Immature natural killer cell (primary cell): ENCODE results near the gene SPATA20. TPM values are rescaled to one million over a fixed set of nuclear protein-coding genes. Genes with fewer than 3 reads are reported as not detected.
A peak's percentile ranks its signal among the peaks of the same experiment; 100 is the strongest.

Experiments used
- DNase-seq, 3 donors: peaks; one replicate each; pipeline ENCODE4 v3.0.0; 2022; ENCODE audit warnings: mixed read lengths in 1 of 3
- H3K27ac Mint-ChIP-seq, 6 donors: one replicate each; pipeline ENCODE4 v1.8.0; 2020; ENCODE audit warnings: mixed read lengths in 6 of 6, mild to moderate bottlenecking in 5 of 6, inconsistent platforms in 4 of 6, moderate library complexity in 3 of 6
- H3K27me3 Mint-ChIP-seq, 3 donors: one replicate each; pipeline ENCODE4 v1.8.0; 2020 to 2021; ENCODE audit warnings: low read depth in 3 of 3, mild to moderate bottlenecking in 3 of 3, mixed read lengths in 3 of 3, moderate library complexity in 3 of 3, inconsistent platforms in 1 of 3
- H3K36me3 Mint-ChIP-seq, 3 donors: one replicate each; pipeline ENCODE4 v1.8.0; 2020; ENCODE audit warnings: mixed read lengths in 3 of 3, inconsistent platforms in 2 of 3, mild to moderate bottlenecking in 2 of 3
- H3K4me1 Mint-ChIP-seq, 2 donors: one replicate each; pipeline ENCODE4 v1.8.0; 2020; ENCODE audit warnings: inconsistent platforms in 2 of 2, mild to moderate bottlenecking in 2 of 2, mixed read lengths in 2 of 2, moderate library complexity in 1 of 2
- H3K4me3 Mint-ChIP-seq, 5 donors: one replicate each; pipeline ENCODE4 v1.8.0; 2020; ENCODE audit warnings: mild to moderate bottlenecking in 5 of 5, mixed read lengths in 5 of 5, inconsistent platforms in 3 of 5, moderate library complexity in 3 of 5
- H3K9me3 Mint-ChIP-seq, 6 donors: one replicate each; pipeline ENCODE4 v1.8.0; 2020; ENCODE audit warnings: mild to moderate bottlenecking in 6 of 6, mixed read lengths in 6 of 6, inconsistent platforms in 4 of 6, moderate library complexity in 3 of 6
- polyA plus RNA-seq, 3 donors: library from polyadenylated mRNA; unstranded; fragments of 300-500 nt; fragmentation: Illumina TruSeq; gene quantifications; one replicate each; pipeline ENCODE4 v1.2.3, GENCODE V29; 2021

SPATA20 gene
- polyA plus RNA-seq, 3 donors from 2014 or later, result 9.8 to 23.0 (median 9.9) TPM

- H3K9me3 Mint-ChIP-seq, result no peaks in the 10 kb centered on the region
- no peak overlapping the region for H3K27ac Mint-ChIP-seq
- H3K4me1 Mint-ChIP-seq, result peaks cover 11 to 13% of the 10 kb centered on the region in 2 donors
- H3K27me3 Mint-ChIP-seq, result peaks cover 0 to 3% (median 2%) of the 10 kb centered on the region in 3 donors
- H3K36me3 Mint-ChIP-seq, result peaks cover 0 to 5% (median 5%) of the 10 kb centered on the region in 3 donors
- no peak for DNase-seq
- no peak overlapping the region for H3K4me3 Mint-ChIP-seq
These were observed 3.9 kb downstream of the SPATA20 start for GRCh38 chr17:50550661-50551432.

GRCh38 chr17:50551433-50551815, 4.5 kb downstream of the SPATA20 start:
- H3K4me1 Mint-ChIP-seq, result peaks cover 7 to 10% of the 10 kb centered on the region in 2 donors
- H3K27me3 Mint-ChIP-seq, result peaks cover 0 to 1% (median 0%) of the 10 kb centered on the region in 3 donors
- H3K27ac Mint-ChIP-seq, result no peak overlapping the region
- H3K4me3 Mint-ChIP-seq, result no peak overlapping the region
- H3K9me3 Mint-ChIP-seq, result no peaks in the 10 kb centered on the region
- DNase-seq, result no peak
- peaks cover 0 to 5% (median 5%) of the 10 kb centered on the region in 3 donors for H3K36me3 Mint-ChIP-seq

- H3K4me3 Mint-ChIP-seq, result no peak overlapping the region
- no peak overlapping the region for H3K27ac Mint-ChIP-seq
- H3K4me1 Mint-ChIP-seq, result peaks cover 2 to 5% of the 10 kb centered on the region in 2 donors
- peaks cover 0 to 1% (median 0%) of the 10 kb centered on the region in 3 donors for H3K27me3 Mint-ChIP-seq
- no peak for DNase-seq
- peaks cover 0 to 5% (median 5%) of the 10 kb centered on the region in 3 donors for H3K36me3 Mint-ChIP-seq
- H3K9me3 Mint-ChIP-seq, result no peaks in the 10 kb centered on the region
These were observed 4.9 kb downstream of the SPATA20 start for GRCh38 chr17:50551884-50552283.

DNA sequence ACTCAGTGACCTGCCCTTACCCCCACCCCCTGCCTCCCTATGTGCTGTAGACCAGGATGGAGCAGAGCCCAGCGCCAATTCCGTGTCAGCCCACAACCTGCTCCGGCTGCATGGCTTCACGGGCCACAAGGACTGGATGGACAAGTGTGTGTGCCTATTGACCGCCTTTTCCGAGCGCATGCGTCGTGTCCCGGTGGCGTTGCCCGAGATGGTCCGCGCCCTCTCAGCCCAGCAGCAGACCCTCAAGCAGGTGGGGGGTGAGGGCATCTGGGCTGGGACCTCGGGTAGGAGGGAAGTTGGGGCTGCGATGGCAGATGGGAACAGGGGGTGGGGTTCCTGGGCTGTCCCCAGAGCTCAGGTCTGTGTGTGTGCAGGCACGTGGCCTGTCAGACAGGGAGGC, 7.2 kb downstream of the SPATA20 start:
- Mint-ChIP-seq H3K27ac (no peak overlapping the region), H3K9me3 (no peaks in the 10 kb centered on the region), H3K4me3 (no peak overlapping the region), H3K36me3 (peaks cover 0 to 5% (median 5%) of the 10 kb centered on the region in 3 donors), H3K27me3 (peaks cover 0 to 7% (median 5%) of the 10 kb centered on the region in 3 donors), H3K4me1 (peaks cover 6 to 8% of the 10 kb centered on the region in 2 donors)
- DNase-seq, result no peak

DNA sequence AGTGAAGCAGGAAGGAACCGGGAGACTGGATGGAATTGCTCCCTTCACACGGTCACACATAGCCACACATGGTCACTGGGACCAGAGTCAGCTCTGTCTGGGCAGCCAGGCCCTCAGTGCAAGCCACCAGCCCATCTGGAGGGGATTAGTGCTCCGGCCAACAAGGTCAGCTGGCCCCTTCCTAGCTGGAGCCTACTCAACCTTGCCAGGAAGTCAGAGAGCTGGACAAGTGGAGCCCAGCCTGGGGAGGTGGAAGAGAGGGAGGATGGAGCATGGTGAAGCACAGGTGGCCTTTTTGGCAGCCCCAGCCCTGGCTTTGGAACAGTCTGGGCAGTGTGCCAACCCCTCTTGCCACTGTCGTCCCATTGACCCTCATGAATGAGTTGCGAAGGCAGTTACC, 9.8 kb downstream of the SPATA20 start:
- no peak overlapping the region for H3K4me3 Mint-ChIP-seq
- H3K9me3 Mint-ChIP-seq, result no peaks in the 10 kb centered on the region
- H3K36me3 Mint-ChIP-seq, result peaks cover 0 to 5% (median 5%) of the 10 kb centered on the region in 3 donors
- H3K27ac Mint-ChIP-seq, result no peak overlapping the region
- H3K27me3 Mint-ChIP-seq, result peaks cover 4 to 11% (median 5%) of the 10 kb centered on the region in 3 donors
- peaks cover 8 to 17% of the 10 kb centered on the region in 2 donors for H3K4me1 Mint-ChIP-seq
- DNase-seq, result no peak

- no peaks in the 10 kb centered on the region for H3K9me3 Mint-ChIP-seq
- no peak overlapping the region for H3K4me3 Mint-ChIP-seq
- H3K36me3 Mint-ChIP-seq, result peaks cover 0 to 5% (median 5%) of the 10 kb centered on the region in 3 donors
- no peak for DNase-seq
- H3K27me3 Mint-ChIP-seq, result peaks cover 9 to 13% (median 11%) of the 10 kb centered on the region in 3 donors
- no peak overlapping the region for H3K27ac Mint-ChIP-seq
- peaks cover 15 to 19% of the 10 kb centered on the region in 2 donors for H3K4me1 Mint-ChIP-seq
These were observed 10.7 kb downstream of the SPATA20 start for GRCh38 chr17:50557630-50558029.

GRCh38 chr17:50558091-50558490, 11.1 kb downstream of the SPATA20 start:
- peak overlapping the region in 1 of 6 donors; percentile 7 for H3K27ac Mint-ChIP-seq
- H3K36me3 Mint-ChIP-seq, result peaks cover 0 to 5% (median 5%) of the 10 kb centered on the region in 3 donors
- H3K27me3 Mint-ChIP-seq, result peaks cover 9 to 14% (median 12%) of the 10 kb centered on the region in 3 donors
- H3K4me3 Mint-ChIP-seq, result peak overlapping the region in 2 of 5 donors; percentile 11 to 50
- H3K4me1 Mint-ChIP-seq, result peaks cover 16 to 19% of the 10 kb centered on the region in 2 donors
- H3K9me3 Mint-ChIP-seq, result no peaks in the 10 kb centered on the region
- no peak for DNase-seq

DNA sequence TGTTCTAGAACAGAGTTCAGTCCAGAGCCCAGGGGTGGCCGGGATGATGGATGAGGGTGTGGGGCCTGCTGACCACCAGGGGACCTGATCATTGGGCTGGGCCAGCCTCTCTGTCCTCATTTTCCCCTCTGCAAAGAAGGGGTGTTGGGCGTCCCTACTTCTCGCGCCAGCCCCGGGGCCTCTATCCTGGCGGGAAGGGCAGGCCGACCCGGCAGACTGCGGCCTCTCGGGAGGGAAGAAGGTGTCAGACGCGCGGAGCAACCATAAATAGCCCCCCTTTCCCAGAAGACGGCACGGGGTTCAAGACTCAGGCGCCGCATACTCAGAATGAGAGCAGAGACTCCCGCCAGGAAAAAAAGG, 11.6 kb downstream of the SPATA20 start:
- Mint-ChIP-seq H3K4me3 (peak overlapping the region; percentile 44 to 76 (median 61)), H3K4me1 (peaks cover 16 to 19% of the 10 kb centered on the region in 2 donors), H3K9me3 (no peaks in the 10 kb centered on the region), H3K36me3 (peaks cover 0 to 5% (median 5%) of the 10 kb centered on the region in 3 donors), H3K27ac (peak overlapping the region in 1 of 6 donors; percentile 7), H3K27me3 (peaks cover 9 to 15% (median 14%) of the 10 kb centered on the region in 3 donors)
- DNase-seq, result no peak

DNA sequence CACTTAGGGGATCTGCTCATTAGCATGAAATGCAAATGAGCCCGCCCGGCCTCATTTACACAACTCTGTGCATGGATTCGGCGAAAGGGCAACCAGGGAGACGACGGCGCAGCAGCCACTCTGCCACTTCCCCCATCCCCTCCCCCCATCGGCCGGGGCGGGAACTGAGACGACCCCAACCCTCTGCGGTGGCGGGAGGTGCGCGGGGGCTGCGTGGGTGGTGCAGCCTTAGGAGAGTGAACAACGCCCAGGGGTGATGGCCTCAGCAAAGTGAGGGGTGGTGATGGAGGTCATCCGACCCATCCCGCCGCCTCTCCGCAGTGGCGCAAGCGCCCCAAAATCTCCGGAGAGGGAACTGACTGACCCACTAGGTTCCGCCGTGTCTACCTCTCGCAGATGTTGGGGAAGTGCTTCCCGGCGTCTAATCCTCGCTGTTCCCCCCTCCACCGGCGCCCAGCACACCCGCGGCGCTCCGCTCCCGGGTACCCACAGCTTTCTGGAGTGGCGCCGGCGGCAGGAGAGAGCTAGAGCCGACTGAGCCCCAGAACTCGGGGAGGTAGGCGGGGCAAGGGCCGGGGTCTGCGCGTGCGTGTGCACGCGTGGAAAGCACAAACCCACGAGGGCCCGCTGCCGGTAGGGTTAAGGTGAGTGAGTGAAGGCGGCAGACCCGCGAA, 12.1 kb downstream of the SPATA20 start:
- H3K27me3 Mint-ChIP-seq, result peaks cover 13 to 19% (median 19%) of the 10 kb centered on the region in 3 donors
- DNase-seq, result no peak
- peak overlapping the region; percentile 76 to 84 (median 79) for H3K4me3 Mint-ChIP-seq

DNA sequence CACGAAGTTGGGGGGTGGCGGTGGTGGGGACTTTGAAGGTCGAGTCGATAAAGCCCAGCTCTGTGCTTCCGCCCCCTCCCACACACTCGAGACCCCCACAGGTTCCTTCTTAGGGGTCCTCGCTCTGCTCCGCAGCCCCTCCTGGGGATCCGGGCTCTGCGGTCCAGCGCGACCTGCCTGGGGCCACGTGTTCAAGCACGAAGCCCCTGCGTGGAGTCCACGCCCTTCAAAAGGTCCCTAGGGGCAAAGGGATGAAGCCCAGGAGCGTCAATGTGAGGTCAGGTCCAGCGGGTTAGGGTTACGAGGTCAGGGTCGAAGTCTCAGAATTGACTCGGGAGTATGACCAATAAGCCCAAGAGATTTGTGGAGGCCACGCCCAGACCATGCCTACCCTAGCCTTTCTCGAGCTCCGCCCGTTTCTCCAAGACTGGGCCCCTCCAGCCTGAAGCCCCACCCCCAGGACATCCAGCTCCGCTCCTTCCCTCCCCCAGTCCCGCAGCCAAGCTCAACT, 12.8 kb downstream of the SPATA20 start:
- peaks cover 14 to 19% (median 19%) of the 10 kb centered on the region in 3 donors for H3K27me3 Mint-ChIP-seq

More for the DNA sequence above, 12.1 kb downstream of the SPATA20 start:
- Mint-ChIP-seq H3K4me1 (peaks cover 16 to 19% of the 10 kb centered on the region in 2 donors), H3K27ac (no peak overlapping the region), H3K36me3 (peaks cover 0 to 5% (median 5%) of the 10 kb centered on the region in 3 donors), H3K9me3 (no peaks in the 10 kb centered on the region)

DNA sequence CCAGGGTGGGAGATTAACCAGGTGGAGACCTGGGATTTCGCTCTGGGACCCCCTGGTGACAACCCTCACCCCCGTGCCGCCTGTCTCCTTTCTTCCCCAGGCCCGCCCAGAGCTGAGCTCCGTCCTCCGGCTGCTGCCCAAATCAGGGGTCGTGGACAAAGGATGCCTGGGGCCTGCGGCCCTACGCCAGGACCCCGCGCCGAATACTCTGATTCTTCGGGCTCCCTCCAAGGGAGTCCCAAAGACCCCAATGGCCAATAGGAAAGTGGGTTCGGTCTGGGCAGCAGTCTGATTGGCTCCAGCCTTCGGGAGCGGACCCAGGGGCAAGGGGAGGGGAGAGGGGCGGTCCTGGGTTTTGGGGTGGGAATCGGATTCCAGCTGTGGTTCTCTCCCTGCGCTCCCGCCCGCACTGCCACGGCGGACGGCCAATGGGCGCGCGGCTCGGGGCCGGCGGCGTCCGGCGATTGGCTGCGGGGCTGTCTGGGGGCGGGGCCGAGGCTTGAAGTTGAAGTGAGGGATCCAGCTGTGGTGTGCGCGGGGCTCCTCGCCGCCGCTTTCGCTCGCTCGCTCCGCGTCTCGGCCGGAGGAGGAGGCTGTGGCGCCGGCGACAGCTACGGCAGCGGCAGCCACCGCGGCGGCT, 13.3 kb downstream of the SPATA20 start, which contains the start of gene CACNA1G:
TSS of gene CACNA1G (plus strand) at position 531 of the 640 bp plus-strand sequence. CDS start 745 bp downstream, outside the sequence.
- Mint-ChIP-seq H3K27ac (no peak within 1 kb of the TSS), H3K4me3 (peak within 1 kb of the TSS; percentile 76 to 84 (median 79)), H3K4me1 (peaks cover 16 to 19% of the 10 kb centered on the region in 2 donors), H3K36me3 (no peaks in the 10 kb centered on the region), H3K27me3 (peaks cover 14 to 23% (median 19%) of the 10 kb centered on the region in 3 donors), H3K9me3 (no peaks in the 10 kb centered on the region)
- peak; percentile 83 to 84 (median 84) for DNase-seq

More for the DNA sequence above, 12.8 kb downstream of the SPATA20 start:
- peaks cover 16 to 19% of the 10 kb centered on the region in 2 donors for H3K4me1 Mint-ChIP-seq
- H3K27ac Mint-ChIP-seq, result no peak overlapping the region
- H3K36me3 Mint-ChIP-seq, result peaks cover 0 to 3% (median 3%) of the 10 kb centered on the region in 3 donors
- no peaks in the 10 kb centered on the region for H3K9me3 Mint-ChIP-seq
- H3K4me3 Mint-ChIP-seq, result peak overlapping the region; percentile 76 to 84 (median 79)
- peak in 1 of 3 donors; percentile 26 for DNase-seq

DNA sequence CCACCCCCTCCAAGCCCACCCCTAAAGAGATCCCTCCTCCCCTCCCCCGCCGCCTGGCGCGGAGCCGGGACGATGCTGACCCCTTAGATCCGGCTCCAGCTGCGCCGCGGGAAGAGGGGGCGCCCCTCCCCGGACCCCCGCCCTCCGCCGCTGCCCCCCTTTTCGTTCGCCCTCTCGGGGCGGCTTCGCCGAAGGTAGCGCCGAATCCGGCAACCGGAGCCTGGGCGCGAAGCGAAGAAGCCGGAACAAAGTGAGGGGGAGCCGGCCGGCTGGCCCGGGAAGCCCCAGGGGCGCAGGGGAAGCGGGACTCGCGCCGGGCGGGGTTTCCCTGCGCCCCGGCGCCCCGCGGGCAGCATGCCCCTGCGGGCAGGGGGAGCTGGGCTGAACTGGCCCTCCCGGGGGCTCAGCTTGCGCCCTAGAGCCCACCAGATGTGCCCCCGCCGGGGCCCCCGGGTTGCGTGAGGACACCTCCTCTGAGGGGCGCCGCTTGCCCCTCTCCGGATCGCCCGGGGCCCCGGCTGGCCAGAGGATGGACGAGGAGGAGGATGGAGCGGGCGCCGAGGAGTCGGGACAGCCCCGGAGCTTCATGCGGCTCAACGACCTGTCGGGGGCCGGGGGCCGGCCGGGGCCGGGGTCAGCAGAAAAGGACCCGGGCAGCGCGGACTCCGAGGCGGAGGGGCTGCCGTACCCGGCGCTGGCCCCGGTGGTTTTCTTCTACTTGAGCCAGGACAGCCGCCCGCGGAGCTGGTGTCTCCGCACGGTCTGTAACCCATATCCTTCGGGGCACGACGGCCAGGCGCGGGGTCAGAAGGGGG, 14.2 kb downstream of the SPATA20 start:
- Mint-ChIP-seq H3K4me1 (peaks cover 16 to 19% of the 10 kb centered on the region in 2 donors), H3K27me3 (peaks cover 17 to 27% (median 19%) of the 10 kb centered on the region in 3 donors), H3K27ac (no peak overlapping the region), H3K4me3 (peak overlapping the region in 2 of 5 donors; percentile 12 to 14), H3K36me3 (no peaks in the 10 kb centered on the region), H3K9me3 (no peaks in the 10 kb centered on the region)
- DNase-seq, result no peak
